HCT116 (cell line): Measurements from ENCODE around the gene CEP170B. TPM values are rescaled to one million over a fixed set of nuclear protein-coding genes. Genes with fewer than 3 reads are reported as not detected.

Experiments used
- ATAC-seq: fragments of 200-7000 bp; cut with Tn5 transposase; 2 replicates; pipeline ENCODE4 v1.9.1; 2020; ENCODE audit warnings: mild to moderate bottlenecking, moderate library complexity
- BruUV-seq: library from RNA; stranded (reverse); fragments of 400-500 nt; replicated peaks from 2 replicates; lab custom pipeline; 2021; lab: Mats Ljungman, UMichigan
- CTCF ChIA-PET: fragments of 300-600 bp; sonication (Branson Sonifier 250); formaldehyde crosslinking; loops from one replicate; lab custom pipeline; 2021; ENCODE audit warnings: antibody characterized with exemption; lab: Charles Lee
- POLR2A ChIA-PET: fragments of 300-600, 350-600 bp; sonication (Branson Sonifier 250); formaldehyde crosslinking; loops from one replicate; lab custom pipeline; 2021; ENCODE audit warnings: antibody characterized with exemption; lab: Charles Lee
- RAD21 ChIA-PET, 2 experiments: fragments of 300-600 bp; sonication (Branson Sonifier 250); formaldehyde crosslinking; loops; one replicate each; lab custom pipeline; 2023; ENCODE audit warnings: low total read pairs in 2 of 2; ENCODE audit not compliant: uncharacterized antibody in 2 of 2, unreplicated experiment in 2 of 2, low non-redundant PET in 1 of 2; lab: Charles Lee
- DNase-seq: peaks from one replicate; pipeline ENCODE4 v3.0.0-alpha.2; 2010; ENCODE audit warnings: low read depth, low spot score
- H2AFZ ChIP-seq: fragments of 200-600 bp; shearing (Covaris generic), sonication (generic); 2 replicates; pipeline ENCODE4 v1.6.1; 2017; ENCODE audit warnings: low read depth, mixed run types, mixed read lengths, antibody characterized with exemption, low read length; ENCODE audit not compliant: poor library complexity, severe bottlenecking
- H3K27ac ChIP-seq: 2 replicates; pipeline ENCODE4 v1.5.1; 2012; ENCODE audit warnings: low read depth, low read length
- H3K27me3 ChIP-seq: fragments of 200-600 bp; sonication (generic); 2 replicates; pipeline ENCODE4 v1.6.1; 2016; ENCODE audit warnings: mixed run types, low read length, mixed read lengths; ENCODE audit not compliant: insufficient read depth
- H3K36me3 ChIP-seq, 2 experiments: fragments of 200-500 bp in 1 of 2; fragments of 200-600 bp in 1 of 2; sonication (Bioruptor generic) in 1 of 2; sonication (generic) in 1 of 2; 2 replicates each; pipeline versions ENCODE4 v1.5.1 to v1.6.1; 2014 to 2016; ENCODE audit warnings: low read length in 2 of 2, inconsistent platforms in 1 of 2, mixed read lengths in 1 of 2, mixed run types in 1 of 2; ENCODE audit not compliant: insufficient read depth in 2 of 2, control insufficient read depth in 1 of 2
- H3K4me1 ChIP-seq, 2 experiments: fragments of 200-600 bp in 1 of 2; sonication (generic) in 1 of 2; 2 replicates each; pipeline versions ENCODE4 v1.5.1 to v1.6.1; 2012 to 2017; ENCODE audit warnings: low read length in 2 of 2, inconsistent platforms in 1 of 2, mild to moderate bottlenecking in 1 of 2, mixed read lengths in 1 of 2, mixed run types in 1 of 2, moderate library complexity in 1 of 2; ENCODE audit not compliant: insufficient read depth in 2 of 2, control insufficient read depth in 1 of 2
- H3K4me2 ChIP-seq: fragments of 200-600 bp; sonication (generic); 2 replicates; pipeline ENCODE4 v1.6.1; 2017; ENCODE audit warnings: mixed run types, low read length, mixed read lengths
- H3K4me3 ChIP-seq, 2 experiments: fragments of 200-600 bp in 1 of 2; sonication (generic) in 1 of 2; replicated peaks in 1 of 2; 2 replicates each; pipeline ENCODE4 v1.5.1; 2011 to 2016; ENCODE audit warnings: low read length in 2 of 2, control low read depth in 1 of 2, low read depth in 1 of 2, mild to moderate bottlenecking in 1 of 2, mixed read lengths in 1 of 2, mixed run types in 1 of 2
- H3K79me2 ChIP-seq: fragments of 200-600 bp; sonication (generic); 2 replicates; pipeline ENCODE4 v1.6.1; 2017; ENCODE audit warnings: mild to moderate bottlenecking, mixed run types, low read length, moderate library complexity, mixed read lengths; ENCODE audit not compliant: insufficient read depth
- H3K9ac ChIP-seq: fragments of 200-600 bp; sonication (generic); 2 replicates; pipeline ENCODE4 v1.6.1; 2016; ENCODE audit warnings: low read length, mixed read lengths
- H3K9me2 ChIP-seq: fragments of 200-600 bp; sonication (generic), shearing (Covaris generic); 2 replicates; pipeline ENCODE4 v1.6.1; 2017; ENCODE audit warnings: mixed run types, mild to moderate bottlenecking, moderate library complexity; ENCODE audit not compliant: insufficient read depth
- H3K9me3 ChIP-seq, 2 experiments: fragments of 200-500 bp in 1 of 2; fragments of 200-600 bp in 1 of 2; sonication (Bioruptor generic) in 1 of 2; sonication (generic) in 1 of 2; 2 replicates each; pipeline ENCODE4 v1.6.1; 2014 to 2017; ENCODE audit warnings: low read length in 2 of 2, mixed read lengths in 2 of 2, inconsistent platforms in 1 of 2, low read depth in 1 of 2, mild to moderate bottlenecking in 1 of 2, mixed run types in 1 of 2, moderate library complexity in 1 of 2; ENCODE audit not compliant: control insufficient read depth in 1 of 2, insufficient read depth in 1 of 2
- H4K20me1 ChIP-seq: fragments of 200-600 bp; sonication (generic), shearing (Covaris generic); 2 replicates; pipeline ENCODE4 v1.6.1; 2017; ENCODE audit warnings: mixed run types, mild to moderate bottlenecking, moderate library complexity; ENCODE audit not compliant: insufficient read depth
- CBX3 ChIP-seq: IDR thresholded peaks from 2 replicates; pipeline ENCODE4 v1.6.1; 2012; ENCODE audit warnings: low read depth
- CEBPB ChIP-seq: IDR thresholded peaks from 2 replicates; pipeline ENCODE4 v1.6.1; 2012; ENCODE audit warnings: low read depth
- POLR2AphosphoS5 ChIP-seq: IDR thresholded peaks from 2 replicates; pipeline ENCODE4 v1.6.1; 2011; ENCODE audit warnings: mild to moderate bottlenecking, low read depth, low read length, moderate library complexity
- REST ChIP-seq: IDR thresholded peaks from 2 replicates; pipeline ENCODE4 v1.6.1; 2012; ENCODE audit warnings: low read depth
- SIN3A ChIP-seq: IDR thresholded peaks from 2 replicates; pipeline ENCODE4 v1.6.1; 2012; ENCODE audit warnings: low read depth
- SRF ChIP-seq: IDR thresholded peaks from 2 replicates; pipeline ENCODE4 v1.6.1; 2012; ENCODE audit warnings: low read depth
- TCF7L2 ChIP-seq: IDR thresholded peaks from 2 replicates; pipeline ENCODE4 v1.7.0; 2011; ENCODE audit warnings: borderline replicate concordance, inconsistent platforms; ENCODE audit not compliant: insufficient read depth, insufficient read length; ENCODE audit errors: extremely low read depth
- YY1 ChIP-seq: IDR thresholded peaks from 2 replicates; pipeline ENCODE4 v1.6.1; 2011; ENCODE audit warnings: low read length, low read depth, moderate library complexity, mild to moderate bottlenecking; ENCODE audit not compliant: insufficient replicate concordance; ENCODE audit errors: extremely low read depth
- ZNF274 ChIP-seq: fragments of 200-500 bp; sonication (Bioruptor generic); IDR thresholded peaks from 2 replicates; pipeline ENCODE4 v1.6.1; 2014; ENCODE audit warnings: mild to moderate bottlenecking, low read depth, low read length, inconsistent platforms
- intact Hi-C: fragments of 100-400 bp; cut with micrococcal nuclease; formaldehyde crosslinking; loops from 2 replicates; pipeline ENCODE4 v1.10.0; 2022
- total RNA-seq: library from RNA; stranded (reverse); gene quantifications from one replicate; pipeline ENCODE4 v1.2.1, GENCODE V29; 2021; ENCODE audit not compliant: unreplicated experiment

The CEP170B gene
- total RNA-seq, 1 experiment from 2014 or later = 45.9 TPM

DNA sequence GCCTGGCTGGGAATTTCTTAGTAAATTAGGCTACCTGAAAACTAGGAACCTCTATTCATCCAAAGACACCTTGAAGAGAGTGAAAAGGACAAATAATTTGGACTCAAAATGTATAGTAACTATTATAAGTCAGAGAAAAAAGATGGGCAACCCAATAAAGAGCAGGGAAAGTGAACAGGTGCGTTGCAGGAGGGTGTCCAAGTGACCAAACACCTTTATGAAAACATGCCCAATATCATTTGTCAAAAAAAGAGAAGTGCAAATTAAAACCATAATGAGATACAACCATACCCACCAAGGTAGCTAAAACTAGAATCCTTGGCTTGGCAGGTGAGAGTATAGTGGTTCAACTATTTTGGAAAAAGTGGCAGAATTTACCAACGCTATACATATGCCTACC is 34.7 kb downstream of the CEP170B start:
- Histone ChIP-seq H3K9me2 (no peaks in the 10 kb centered on the region), H2AFZ (no peak overlapping the region), H3K9me3 (no peaks in the 10 kb centered on the region), H4K20me1 (no peaks in the 10 kb centered on the region), H3K27me3 (peaks cover 5% of the 10 kb centered on the region; the same call in 1 of the 2 replicates), H3K9ac (no peak overlapping the region), H3K79me2 (no peaks in the 10 kb centered on the region), H3K4me3 (no peak overlapping the region), H3K4me1 (peaks cover 0 to 8% of the 10 kb centered on the region in 2 experiments; a peak in 1 of 4 replicates), H3K36me3 (no peaks in the 10 kb centered on the region), H3K4me2 (no peak overlapping the region), H3K27ac (no peak overlapping the region)
- TF ChIP-seq POLR2AphosphoS5 (no peak), TCF7L2 (no peak), CEBPB (no peak), SIN3A (no peak), YY1 (no peak), REST (no peak), SRF (no peak), CBX3 (no peak), ZNF274 (no peak)
- ChIA-PET CTCF (no interaction called here), POLR2A (no interaction called here), RAD21 (no interaction called here)
- DNase-seq (no peak), ATAC-seq (no peak)
- intact Hi-C loops = no loop called here
- BruUV-seq = no TSS peak
